A673 (cell line): Measurements from ENCODE around the gene OXSM. TPM values are rescaled to one million over a fixed set of nuclear protein-coding genes. Genes with fewer than 3 reads are reported as not detected.
A peak's percentile ranks its signal among the peaks of the same experiment; 100 is the strongest.

Experiments
- BruUV-seq: library from RNA; stranded (reverse); fragments of 400-500 nt; replicated peaks from 2 replicates; lab custom pipeline; 2021; lab: Mats Ljungman, UMichigan
- CTCF ChIA-PET: fragments of 300-600 bp; sonication (Branson Sonifier 250); formaldehyde crosslinking; loops from one replicate; lab custom pipeline; 2022; ENCODE audit warnings: antibody characterized with exemption; lab: Charles Lee
- POLR2A ChIA-PET: fragments of 300-600 bp; sonication (Branson Sonifier 250); formaldehyde crosslinking; loops from one replicate; lab custom pipeline; 2022; ENCODE audit warnings: antibody characterized with exemption; ENCODE audit not compliant: low non-redundant PET; lab: Charles Lee
- DNase-seq: peaks from one replicate; pipeline ENCODE4 v3.0.0-alpha.2; 2015; ENCODE audit warnings: low spot score
- H3K27ac ChIP-seq: fragments of 200-600 bp; sonication (generic); 2 replicates; pipeline ENCODE4 v1.5.1; 2016; ENCODE audit warnings: mixed run types, low read depth, mild to moderate bottlenecking, mixed read lengths, antibody characterized with exemption, low read length; ENCODE audit not compliant: poor library complexity, severe bottlenecking
- H3K27me3 ChIP-seq: fragments of 200-600 bp; sonication (generic); replicated peaks from 2 replicates; pipeline ENCODE4 v1.6.1; 2017; ENCODE audit warnings: mixed run types, low read depth, mild to moderate bottlenecking, mixed read lengths, antibody characterized with exemption, low read length; ENCODE audit not compliant: insufficient read depth, poor library complexity
- H3K36me3 ChIP-seq: fragments of 200-600 bp; sonication (generic); 2 replicates; pipeline ENCODE4 v1.6.1; 2016; ENCODE audit warnings: mixed run types, mild to moderate bottlenecking, mixed read lengths, antibody characterized with exemption, low read length; ENCODE audit not compliant: insufficient read depth, poor library complexity, severe bottlenecking
- H3K4me1 ChIP-seq: fragments of 200-600 bp; sonication (generic); 2 replicates; pipeline ENCODE4 v1.6.1; 2017; ENCODE audit warnings: mixed run types, mild to moderate bottlenecking, mixed read lengths, antibody characterized with exemption, low read length; ENCODE audit not compliant: insufficient read depth, poor library complexity, severe bottlenecking
- H3K4me3 ChIP-seq: fragments of 200-600 bp; sonication (generic); 2 replicates; pipeline ENCODE4 v1.5.1; 2016; ENCODE audit warnings: low read depth, mixed run types, mild to moderate bottlenecking, mixed read lengths, low read length; ENCODE audit not compliant: poor library complexity, severe bottlenecking
- H3K9me3 ChIP-seq: fragments of 200-600 bp; sonication (generic); 2 replicates; pipeline ENCODE4 v1.6.1; 2016; ENCODE audit warnings: mixed run types, low read depth, mild to moderate bottlenecking, mixed read lengths, antibody characterized with exemption, low read length; ENCODE audit not compliant: poor library complexity, severe bottlenecking
- EZH2 ChIP-seq: fragments of 200-600 bp; sonication (generic); IDR thresholded peaks from 2 replicates; pipeline ENCODE4 v1.6.1; 2017; ENCODE audit warnings: borderline replicate concordance, low read depth, mild to moderate bottlenecking, mixed read lengths, antibody characterized with exemption, low read length; ENCODE audit not compliant: poor library complexity, severe bottlenecking
- intact Hi-C: fragments of 100-400 bp; cut with micrococcal nuclease; formaldehyde crosslinking; loops from one replicate; pipeline ENCODE4 v1.10.0; 2022; ENCODE audit not compliant: unreplicated experiment
- total RNA-seq: library from RNA; stranded (reverse); gene quantifications from 2 replicates; pipeline ENCODE4 v1.2.3, GENCODE V29; 2021
- TF ChIP-seq, protein P1 (sequence below): fragments of 300-800, 200-600 bp; sonication (generic); conservative IDR thresholded peaks from 2 replicates; pipeline ENCODE4 v1.5.1; 2017; ENCODE audit warnings: low read depth, mild to moderate bottlenecking, antibody characterized with exemption, low read length, moderate library complexity, mixed read lengths

Gene OXSM
- total RNA-seq, 1 experiment from 2014 or later, result 7.6 TPM

DNA sequence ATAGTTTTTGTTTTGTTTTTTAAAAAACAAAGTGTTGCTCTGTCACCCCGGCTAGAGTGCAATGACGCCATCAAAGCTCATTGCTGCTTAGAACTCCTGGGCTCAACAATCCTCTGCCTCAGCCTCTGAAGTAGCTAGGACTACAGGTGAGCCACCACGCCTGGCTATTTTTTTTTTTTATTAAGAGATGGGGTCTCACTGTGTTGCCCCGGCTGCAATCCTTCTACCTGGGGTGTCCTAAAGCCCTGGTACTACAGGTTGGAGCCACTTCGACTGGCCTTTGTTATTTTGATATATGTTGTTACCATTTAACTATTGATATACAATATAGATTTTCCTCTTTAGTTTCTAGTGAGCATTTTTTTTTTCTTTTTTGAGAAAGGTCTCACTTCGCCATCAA is 9.3 kb upstream of the OXSM start:
- DNase-seq, result no peak
- H3K9me3 ChIP-seq, result no peaks in the 10 kb centered on the region
- no peaks in the 10 kb centered on the region for H3K27me3 ChIP-seq
- BruUV-seq, result no TSS peak
- peaks cover 10% of the 10 kb centered on the region for H3K4me1 ChIP-seq
- ChIA-PET POLR2A (no interaction called here), CTCF (no interaction called here)
- H3K27ac ChIP-seq, result no peak overlapping the region
- peaks cover 12% of the 10 kb centered on the region for H3K36me3 ChIP-seq
- TF ChIP-seq, protein P1, sequence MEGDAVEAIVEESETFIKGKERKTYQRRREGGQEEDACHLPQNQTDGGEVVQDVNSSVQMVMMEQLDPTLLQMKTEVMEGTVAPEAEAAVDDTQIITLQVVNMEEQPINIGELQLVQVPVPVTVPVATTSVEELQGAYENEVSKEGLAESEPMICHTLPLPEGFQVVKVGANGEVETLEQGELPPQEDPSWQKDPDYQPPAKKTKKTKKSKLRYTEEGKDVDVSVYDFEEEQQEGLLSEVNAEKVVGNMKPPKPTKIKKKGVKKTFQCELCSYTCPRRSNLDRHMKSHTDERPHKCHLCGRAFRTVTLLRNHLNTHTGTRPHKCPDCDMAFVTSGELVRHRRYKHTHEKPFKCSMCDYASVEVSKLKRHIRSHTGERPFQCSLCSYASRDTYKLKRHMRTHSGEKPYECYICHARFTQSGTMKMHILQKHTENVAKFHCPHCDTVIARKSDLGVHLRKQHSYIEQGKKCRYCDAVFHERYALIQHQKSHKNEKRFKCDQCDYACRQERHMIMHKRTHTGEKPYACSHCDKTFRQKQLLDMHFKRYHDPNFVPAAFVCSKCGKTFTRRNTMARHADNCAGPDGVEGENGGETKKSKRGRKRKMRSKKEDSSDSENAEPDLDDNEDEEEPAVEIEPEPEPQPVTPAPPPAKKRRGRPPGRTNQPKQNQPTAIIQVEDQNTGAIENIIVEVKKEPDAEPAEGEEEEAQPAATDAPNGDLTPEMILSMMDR, result no peak
- TF ChIP-seq EZH2, result no peak
- intact Hi-C loops, result no loop called here
- no peak overlapping the region for H3K4me3 ChIP-seq

DNA sequence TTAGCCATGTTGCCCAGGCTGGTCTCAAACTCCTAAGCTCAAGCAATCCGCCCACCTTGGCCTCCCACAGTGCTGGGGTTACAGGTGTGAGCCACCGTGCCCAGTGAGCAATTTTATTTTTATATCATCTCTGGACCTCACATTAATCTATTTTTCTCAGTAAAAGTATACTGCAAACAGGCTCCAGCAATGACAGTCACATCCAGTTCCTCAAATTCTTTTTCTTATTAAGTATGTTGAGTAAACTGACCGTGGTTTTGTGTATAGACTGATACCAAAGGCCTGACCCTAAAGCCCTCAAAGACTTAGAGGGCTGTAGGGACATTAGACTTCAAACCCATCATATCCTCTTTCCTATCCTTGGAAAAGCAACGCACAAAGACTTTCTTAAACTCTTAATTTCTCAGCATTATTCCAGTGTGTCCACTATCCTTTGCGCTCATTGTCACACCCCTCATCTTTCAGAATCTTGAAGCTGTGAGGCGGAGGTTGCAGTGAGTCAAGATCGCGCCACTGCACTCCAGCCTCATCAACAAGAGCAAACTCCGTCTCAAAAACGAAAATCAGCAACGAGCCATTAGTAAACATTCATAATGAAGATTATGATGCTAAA is 8.6 kb upstream of the OXSM start:
- Histone ChIP-seq H3K4me3 (no peak overlapping the region), H3K4me1 (peaks cover 10% of the 10 kb centered on the region), H3K27ac (no peak overlapping the region), H3K9me3 (no peaks in the 10 kb centered on the region), H3K27me3 (no peaks in the 10 kb centered on the region), H3K36me3 (peaks cover 6% of the 10 kb centered on the region)
- POLR2A ChIA-PET, result no interaction called here
- TF ChIP-seq EZH2, result no peak
- TF ChIP-seq, protein P1, result no peak
- intact Hi-C loops, result no loop called here
- no peak for DNase-seq
- CTCF ChIA-PET, result no interaction called here
- no TSS peak for BruUV-seq

GRCh38 chr3:25781758-25782594 is 7.9 kb upstream of the OXSM start:
- H3K9me3 ChIP-seq, result no peaks in the 10 kb centered on the region
- no peaks in the 10 kb centered on the region for H3K27me3 ChIP-seq
- H3K36me3 ChIP-seq, result peaks cover 4% of the 10 kb centered on the region
- ChIA-PET POLR2A (no interaction called here), CTCF (no interaction called here)
- no peak for TF ChIP-seq EZH2
- TF ChIP-seq, protein P1, result no peak
- TSS peak; percentile 48 for BruUV-seq
- H3K27ac ChIP-seq, result no peak overlapping the region
- intact Hi-C loops, result no loop called here
- peaks cover 10% of the 10 kb centered on the region for H3K4me1 ChIP-seq
- DNase-seq, result no peak
- peak overlapping the region; percentile 96 for H3K4me3 ChIP-seq
